ENCODE measurements around the gene CAMKMT. TPM values are rescaled to one million over a fixed set of nuclear protein-coding genes. Genes with fewer than 3 reads are reported as not detected.

Gene CAMKMT
- total RNA-seq, 2 experiments from 2014 or later, result 11.9 to 13.9 TPM

DNA sequence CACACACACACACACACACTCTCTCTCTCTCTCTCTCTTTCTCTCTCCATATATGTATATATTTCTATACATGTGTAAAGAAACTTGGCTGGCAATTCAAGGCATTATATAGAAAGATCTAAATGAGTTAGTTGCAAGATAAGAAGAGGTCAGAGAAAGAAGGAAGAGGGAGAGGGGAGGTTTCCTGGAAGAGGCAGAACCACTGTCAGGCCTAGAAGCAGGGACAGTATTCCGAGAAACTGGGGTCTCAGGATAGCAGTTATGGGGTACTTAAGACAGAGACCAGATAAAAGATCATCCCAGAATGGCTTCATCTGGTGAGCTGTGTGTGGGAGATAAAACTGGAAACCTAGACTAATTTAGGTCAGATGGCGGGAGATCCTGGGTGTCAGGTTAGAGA is 180.8 kb downstream of the CAMKMT start:
- Mint-ChIP-seq H3K27me3 (no peaks in the 10 kb centered on the region), H3K9me3 (no peaks in the 10 kb centered on the region), H3K4me3 (no peak overlapping the region), H3K36me3 (ENCODE audit: low read depth) (no peaks in the 10 kb centered on the region), H3K4me1 (ENCODE audit: low read depth) (no peaks in the 10 kb centered on the region), H3K27ac (no peak overlapping the region)
- Histone ChIP-seq H3K27me3 (ENCODE audit: control insufficient read depth in 1 of 2, insufficient read depth in 2 of 2, low read length in 2 of 2) (no peaks in the 10 kb centered on the region), H3K27ac (ENCODE audit: low read depth in 1 of 2, low read length in 2 of 2) (no peak overlapping the region), H3K4me1 (ENCODE audit: insufficient read depth, low read length) (no peaks in the 10 kb centered on the region), H3K36me3 (ENCODE audit: insufficient read depth, low read length) (no peaks in the 10 kb centered on the region), H3K9me3 (ENCODE audit: control insufficient read depth in 1 of 2, insufficient read depth in 1 of 2, low read length in 2 of 2) (no peaks in the 10 kb centered on the region), H3K4me3 (ENCODE audit: low read length) (no peak overlapping the region)
- intact Hi-C loops (cut with DNase I, micrococcal nuclease), result no loop called here
- DNase-seq (no peak), ATAC-seq (ENCODE audit: poor library complexity) (no peak)
- CTCF ChIA-PET, result no interaction called here
- TF ChIP-seq CTCF (IDR thresholded peaks at IDR 0.05), result no peak
- POLR2A ChIA-PET, result no interaction called here

DNA sequence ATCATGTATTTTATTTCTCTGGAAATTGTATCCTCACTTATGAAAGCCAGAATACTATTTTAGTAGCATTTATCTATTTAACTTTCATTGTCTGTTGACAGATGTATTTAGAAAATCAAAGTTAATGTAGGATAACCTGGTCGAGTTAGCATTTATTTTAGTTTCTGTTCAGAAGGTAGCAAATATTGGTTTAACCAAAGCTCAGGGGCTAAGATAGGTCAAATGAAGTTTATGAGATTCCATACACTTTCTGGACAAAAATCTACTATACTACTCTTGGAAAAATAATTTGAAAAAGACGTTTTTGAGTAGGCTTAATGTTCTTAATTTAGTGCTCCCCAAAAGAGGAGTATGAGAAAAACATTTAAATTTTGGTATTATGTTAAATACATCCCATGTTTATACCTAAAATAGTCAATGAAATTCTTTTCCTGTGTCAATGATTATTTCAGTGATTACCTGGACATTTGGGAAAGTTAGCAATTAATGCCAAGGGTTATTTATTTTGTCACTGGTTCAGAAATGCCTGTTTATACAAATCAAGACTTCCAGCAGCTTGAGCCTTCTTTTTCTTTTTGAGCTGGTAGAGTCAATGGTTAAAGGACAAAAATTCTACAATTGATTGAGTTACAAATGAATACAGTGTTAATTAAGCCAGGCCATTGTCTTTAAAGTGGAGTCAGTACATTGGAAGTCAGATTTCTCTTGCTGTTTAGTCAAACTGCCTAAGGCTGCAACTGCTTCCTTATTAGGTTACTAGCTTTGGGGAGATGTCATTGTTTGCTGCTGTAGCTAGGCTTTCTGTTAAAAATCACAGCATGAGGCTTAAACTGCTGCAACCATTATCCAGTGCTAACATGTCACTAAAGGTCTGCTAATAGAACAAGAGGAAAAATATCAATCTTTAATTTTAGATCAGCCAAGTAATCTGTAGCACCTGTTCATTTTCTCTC is 182.3 kb downstream of the CAMKMT start:
- H3K4me3 ChIP-seq (ENCODE audit: low read length), result no peak overlapping the region
- H3K36me3 ChIP-seq (ENCODE audit: insufficient read depth, low read length), result no peaks in the 10 kb centered on the region
- no peak for TF ChIP-seq CTCF (IDR thresholded peaks at IDR 0.05)
- no peak overlapping the region for H3K27ac ChIP-seq (ENCODE audit: low read depth in 1 of 2, low read length in 2 of 2)
- no peaks in the 10 kb centered on the region for H3K27me3 Mint-ChIP-seq
- H3K9me3 Mint-ChIP-seq, result no peaks in the 10 kb centered on the region
- no peaks in the 10 kb centered on the region for H3K27me3 ChIP-seq (ENCODE audit: control insufficient read depth in 1 of 2, insufficient read depth in 2 of 2, low read length in 2 of 2)
- H3K4me1 ChIP-seq (ENCODE audit: insufficient read depth, low read length), result no peaks in the 10 kb centered on the region
- CTCF ChIA-PET, result no interaction called here
- DNase-seq (no peak), ATAC-seq (ENCODE audit: poor library complexity) (no peak)
- no peaks in the 10 kb centered on the region for H3K36me3 Mint-ChIP-seq (ENCODE audit: low read depth)
- intact Hi-C loops (cut with DNase I, micrococcal nuclease), result no loop called here
- H3K4me1 Mint-ChIP-seq (ENCODE audit: low read depth), result no peaks in the 10 kb centered on the region
- H3K27ac Mint-ChIP-seq, result no peak overlapping the region
- no peaks in the 10 kb centered on the region for H3K9me3 ChIP-seq (ENCODE audit: control insufficient read depth in 1 of 2, insufficient read depth in 1 of 2, low read length in 2 of 2)
- no peak overlapping the region for H3K4me3 Mint-ChIP-seq
- POLR2A ChIA-PET, result interaction anchor here (1.1 kb wide), 1 partner anchor 948 kb away, joined by 3 read pairs; the partner anchor contains the start of gene THADA

- no peak for TF ChIP-seq CTCF (IDR thresholded peaks at IDR 0.05)
- Histone ChIP-seq H3K27ac (ENCODE audit: low read depth in 1 of 2, low read length in 2 of 2) (no peak overlapping the region), H3K9me3 (ENCODE audit: control insufficient read depth in 1 of 2, insufficient read depth in 1 of 2, low read length in 2 of 2) (no peaks in the 10 kb centered on the region), H3K27me3 (ENCODE audit: control insufficient read depth in 1 of 2, insufficient read depth in 2 of 2, low read length in 2 of 2) (no peaks in the 10 kb centered on the region), H3K4me3 (ENCODE audit: low read length) (no peak overlapping the region), H3K36me3 (ENCODE audit: insufficient read depth, low read length) (peaks cover 5% of the 10 kb centered on the region), H3K4me1 (ENCODE audit: insufficient read depth, low read length) (no peaks in the 10 kb centered on the region)
- no peak overlapping the region for H3K4me3 Mint-ChIP-seq
- ChIA-PET POLR2A (no interaction called here), CTCF (no interaction called here)
- no peak for DNase-seq
- ATAC-seq (ENCODE audit: poor library complexity), result no peak
- intact Hi-C loops (cut with DNase I, micrococcal nuclease), result no loop called here
- no peak overlapping the region for H3K27ac Mint-ChIP-seq
- no peaks in the 10 kb centered on the region for H3K4me1 Mint-ChIP-seq (ENCODE audit: low read depth)
- H3K9me3 Mint-ChIP-seq, result no peaks in the 10 kb centered on the region
- H3K36me3 Mint-ChIP-seq (ENCODE audit: low read depth), result peaks cover 5% of the 10 kb centered on the region
- no peaks in the 10 kb centered on the region for H3K27me3 Mint-ChIP-seq
Observed at GRCh38 chr2:44545005-44545404, 183.3 kb downstream of the CAMKMT start.
